ENCODE results near the gene DENND6B.
"Not testable (repeated sequence)": the region's sequence is repeated elsewhere in the genome, so short reads cannot be mapped to it uniquely, and the experiment has no call there.

Gene DENND6B

DNA sequence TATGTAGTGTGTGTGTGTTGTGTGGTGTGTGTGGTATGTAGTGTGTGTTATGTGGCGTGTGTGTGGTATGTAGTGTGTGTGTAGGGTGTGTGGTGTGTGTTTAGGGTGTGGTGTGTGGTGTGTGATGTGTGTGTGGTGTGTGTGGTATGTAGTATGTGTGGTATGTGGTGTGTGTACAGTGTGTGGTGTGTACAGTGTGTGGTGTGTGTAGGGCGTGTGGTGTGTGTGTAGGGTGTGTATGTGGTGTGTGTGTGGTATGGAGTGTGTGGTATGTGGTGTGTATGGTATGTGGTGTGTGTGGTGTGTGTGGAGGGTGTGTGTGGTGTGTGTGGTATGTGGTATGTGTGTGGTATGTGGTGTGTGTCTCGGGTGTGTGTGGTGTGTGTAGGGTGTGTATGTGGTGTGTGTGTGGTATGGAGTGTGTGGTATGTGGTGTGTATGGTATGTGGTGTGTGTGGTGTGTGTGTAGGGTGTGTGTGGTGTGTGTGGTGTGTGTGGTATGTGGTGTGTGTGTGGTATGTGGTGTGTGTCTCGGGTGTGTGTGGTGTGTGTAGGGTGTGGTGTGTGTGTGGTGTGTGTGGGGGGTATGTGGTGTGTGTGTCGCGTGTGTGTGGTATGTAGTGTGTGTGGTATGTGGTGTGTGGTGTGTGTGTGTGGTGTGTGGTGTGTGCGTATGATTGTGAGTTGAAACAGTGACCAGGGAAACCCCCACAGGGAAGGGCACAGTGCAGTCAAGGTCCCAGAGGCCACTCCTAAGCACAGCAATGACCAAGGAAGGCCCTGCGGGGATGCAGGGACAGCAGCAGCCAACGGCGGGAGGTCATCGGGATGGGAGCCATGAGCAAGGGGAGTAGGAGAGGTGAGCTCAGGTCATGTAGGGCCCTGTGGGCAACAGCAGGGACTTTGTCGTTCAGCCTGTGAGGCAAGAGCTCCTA is 13.4 kb upstream of the DENND6B start:
- no peak for DNase-seq (ENCODE audit: low read depth, low spot score)

DNA sequence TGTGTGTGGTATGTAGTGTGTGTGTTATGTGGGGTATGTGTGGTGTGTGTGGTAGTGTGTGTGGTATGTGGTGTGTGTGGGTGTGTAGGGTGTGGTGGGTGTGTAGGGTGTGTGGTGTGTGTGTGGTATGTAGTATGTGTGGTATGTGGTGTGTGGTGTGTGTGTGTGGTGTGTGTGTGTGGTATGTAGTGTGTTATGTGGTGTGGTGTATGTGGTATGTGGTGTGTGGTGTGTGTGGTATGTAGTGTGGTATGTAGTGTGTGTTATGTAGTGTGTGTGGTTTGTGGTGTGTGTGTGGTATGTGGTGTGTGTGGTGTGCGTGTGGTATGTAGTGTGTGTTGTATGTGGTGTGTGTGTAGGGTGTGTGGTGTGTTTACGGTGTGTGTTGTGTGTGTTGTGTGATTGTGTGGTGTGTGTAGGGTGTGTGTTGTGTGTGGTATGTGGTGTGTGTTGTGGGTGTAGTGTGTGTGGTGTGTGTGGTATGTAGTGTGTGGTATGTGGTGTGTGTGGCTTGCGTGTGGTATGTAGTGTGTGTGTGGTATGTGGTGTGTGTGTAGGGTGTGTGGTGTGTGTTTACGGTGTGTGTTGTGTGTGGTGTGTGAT is 12.1 kb upstream of the DENND6B start:
- no peak for DNase-seq (ENCODE audit: low read depth, low spot score)

DNA sequence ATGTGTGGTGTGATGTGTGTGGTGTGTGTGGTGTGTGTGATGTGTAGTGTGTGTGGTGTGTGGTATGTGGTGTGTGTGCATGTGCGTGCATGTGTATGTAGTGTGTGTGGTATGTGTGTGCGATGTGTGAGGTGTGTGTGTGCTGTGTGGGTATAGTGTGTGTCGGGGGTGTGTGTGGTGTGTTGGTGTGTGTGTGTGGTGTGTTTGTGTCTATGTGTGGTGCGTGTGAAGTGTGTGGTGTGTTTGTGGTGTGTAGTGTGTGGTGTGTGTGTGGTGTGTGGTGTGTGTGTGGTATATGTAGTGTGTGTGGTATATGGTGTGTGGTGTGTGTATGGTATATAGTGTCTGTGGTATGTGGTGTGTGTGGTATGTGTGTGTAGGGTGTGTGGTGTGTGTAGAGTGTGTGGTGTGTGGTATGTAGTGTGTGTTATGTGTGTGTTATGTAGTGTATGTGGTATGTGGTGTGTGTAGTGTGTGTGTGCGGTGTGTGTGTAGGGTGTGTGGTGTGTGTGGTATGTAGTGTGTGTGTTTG is 11.3 kb upstream of the DENND6B start:
- no peak for DNase-seq (ENCODE audit: low read depth, low spot score)

DNA sequence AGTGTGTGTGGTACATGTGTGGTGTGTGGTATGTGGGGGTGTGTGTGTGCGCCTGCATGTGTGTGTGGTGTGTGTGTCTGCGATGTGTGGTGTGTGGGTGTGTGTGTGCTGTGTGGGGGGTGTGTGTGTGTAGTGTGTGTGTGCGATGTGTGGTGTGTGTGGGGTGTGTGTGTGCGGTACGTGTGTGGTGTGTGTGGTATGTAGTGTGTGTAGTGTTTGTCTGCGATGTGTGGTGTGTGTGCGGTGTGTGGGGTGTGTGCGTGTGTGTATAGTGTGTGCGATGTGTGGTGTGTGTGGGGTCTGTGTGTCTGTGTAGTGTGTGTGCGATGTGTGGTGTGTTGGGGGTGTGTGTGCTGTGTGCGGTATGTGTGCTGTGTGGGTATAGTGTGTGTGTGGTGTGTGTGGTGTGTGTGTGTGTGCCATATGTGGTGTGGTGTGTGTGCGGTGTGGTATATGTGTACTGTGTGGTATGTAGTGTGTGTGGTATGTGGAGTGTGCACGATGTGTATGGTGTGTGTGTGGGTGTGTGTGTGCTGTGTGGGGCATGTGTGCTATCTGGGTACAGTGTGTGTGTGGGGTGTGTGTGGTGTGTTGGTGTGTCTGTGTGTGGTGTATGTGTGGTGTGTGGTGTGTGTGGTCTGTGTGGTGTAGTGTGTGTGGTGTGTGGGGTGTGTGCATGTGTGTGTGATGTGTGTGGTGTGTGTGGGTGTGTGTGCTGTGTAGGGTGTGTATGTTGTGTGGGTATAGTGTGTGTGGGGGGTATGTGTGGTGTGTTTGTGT is 10.6 kb upstream of the DENND6B start:
- DNase-seq (ENCODE audit: low read depth, low spot score) = no peak

DNA sequence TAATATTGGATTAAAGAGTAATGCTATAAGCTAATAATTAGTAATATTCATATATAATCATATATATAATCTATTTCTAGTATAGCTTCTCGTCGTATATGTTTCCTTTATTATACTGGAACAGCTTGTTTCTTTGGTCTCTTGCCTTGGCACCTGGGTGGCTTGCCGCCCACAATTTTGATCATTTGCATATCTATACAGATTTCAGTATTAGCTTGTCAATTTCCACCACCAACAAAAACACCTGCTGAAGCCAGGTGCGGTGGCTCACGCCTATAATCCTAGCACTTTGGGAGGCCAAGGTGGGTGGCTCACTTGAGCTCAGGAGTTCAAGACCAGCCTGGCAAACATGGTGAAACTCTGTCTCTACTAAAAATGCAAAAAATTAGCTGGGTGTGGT is 7.6 kb upstream of the DENND6B start:
- not testable (repeated sequence) for DNase-seq (ENCODE audit: low read depth, low spot score)

DNA sequence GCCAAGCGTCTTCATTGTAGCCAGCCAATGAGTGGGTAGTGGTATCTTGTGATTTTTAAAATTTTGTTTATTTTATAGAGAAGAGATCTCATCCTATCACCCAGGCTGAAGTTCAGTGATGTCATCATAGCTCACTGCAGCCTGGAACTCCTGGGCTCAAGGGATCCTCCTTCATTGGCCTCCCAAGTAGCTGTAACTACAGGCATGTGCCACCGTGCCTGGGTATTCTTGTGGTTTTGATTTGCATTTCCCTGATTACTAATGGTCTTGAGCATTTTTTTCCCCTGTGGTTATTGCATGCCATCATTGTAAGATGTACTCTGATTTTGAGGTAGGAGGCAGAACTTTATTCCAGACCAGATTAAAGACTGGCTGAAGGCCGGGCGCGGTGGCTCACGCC is 2.4 kb upstream of the DENND6B start:
- DNase-seq (ENCODE audit: low read depth, low spot score) = no peak

DNA sequence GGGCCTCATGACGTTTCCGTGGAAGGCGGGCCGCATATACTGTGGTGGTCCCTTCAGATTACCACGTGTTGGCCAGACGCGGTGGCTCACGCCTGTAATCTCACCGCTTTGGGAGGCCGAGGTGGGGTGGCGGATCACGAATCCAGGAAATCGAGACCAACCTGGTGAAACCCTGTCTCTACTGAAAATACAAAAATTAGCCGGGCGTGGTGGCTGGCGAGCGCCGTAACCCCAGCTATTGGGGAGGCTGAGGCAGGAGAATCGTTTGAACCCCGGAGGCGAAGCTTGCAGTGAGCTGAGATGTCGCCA is 853 bp upstream of the DENND6B start:
- no peak for DNase-seq (ENCODE audit: low read depth, low spot score)

DNA sequence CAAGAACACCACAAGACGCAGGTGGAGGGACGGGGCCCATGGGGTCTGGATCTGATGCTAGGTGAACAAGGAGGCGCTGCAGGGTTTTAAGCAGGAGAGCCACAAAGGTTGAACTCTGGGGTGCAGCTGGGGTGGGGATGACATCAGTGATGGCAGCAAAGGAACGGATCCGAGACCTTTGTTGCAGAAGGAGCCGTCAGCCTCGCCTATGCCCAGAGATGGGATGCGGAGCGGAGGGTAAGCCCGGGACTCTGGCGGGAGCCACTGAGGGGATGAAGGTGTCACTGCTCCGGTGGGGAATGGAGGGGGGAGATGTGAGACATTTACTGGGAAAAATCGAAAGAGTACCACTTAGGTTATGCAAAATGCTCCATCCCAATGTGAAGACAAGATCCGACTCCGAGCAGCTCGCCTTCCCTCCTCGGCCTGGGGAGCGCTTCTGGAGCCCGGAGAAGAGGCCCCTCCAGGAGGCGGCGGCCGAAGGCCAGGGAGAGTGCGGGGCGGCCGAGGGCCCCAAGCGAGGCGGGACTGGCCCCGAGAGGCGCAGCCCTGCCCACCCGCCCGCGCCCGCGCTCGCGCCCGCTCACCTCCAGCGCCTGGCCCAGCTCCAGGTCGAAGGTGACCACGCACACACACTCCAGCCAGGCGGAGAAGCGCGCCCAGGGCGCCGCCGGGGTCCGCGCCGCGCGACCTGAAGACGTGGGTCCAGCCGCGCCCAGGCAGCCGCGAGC is 422 bp downstream of the DENND6B start:
- no peak for DNase-seq (ENCODE audit: low read depth, low spot score)

DNA sequence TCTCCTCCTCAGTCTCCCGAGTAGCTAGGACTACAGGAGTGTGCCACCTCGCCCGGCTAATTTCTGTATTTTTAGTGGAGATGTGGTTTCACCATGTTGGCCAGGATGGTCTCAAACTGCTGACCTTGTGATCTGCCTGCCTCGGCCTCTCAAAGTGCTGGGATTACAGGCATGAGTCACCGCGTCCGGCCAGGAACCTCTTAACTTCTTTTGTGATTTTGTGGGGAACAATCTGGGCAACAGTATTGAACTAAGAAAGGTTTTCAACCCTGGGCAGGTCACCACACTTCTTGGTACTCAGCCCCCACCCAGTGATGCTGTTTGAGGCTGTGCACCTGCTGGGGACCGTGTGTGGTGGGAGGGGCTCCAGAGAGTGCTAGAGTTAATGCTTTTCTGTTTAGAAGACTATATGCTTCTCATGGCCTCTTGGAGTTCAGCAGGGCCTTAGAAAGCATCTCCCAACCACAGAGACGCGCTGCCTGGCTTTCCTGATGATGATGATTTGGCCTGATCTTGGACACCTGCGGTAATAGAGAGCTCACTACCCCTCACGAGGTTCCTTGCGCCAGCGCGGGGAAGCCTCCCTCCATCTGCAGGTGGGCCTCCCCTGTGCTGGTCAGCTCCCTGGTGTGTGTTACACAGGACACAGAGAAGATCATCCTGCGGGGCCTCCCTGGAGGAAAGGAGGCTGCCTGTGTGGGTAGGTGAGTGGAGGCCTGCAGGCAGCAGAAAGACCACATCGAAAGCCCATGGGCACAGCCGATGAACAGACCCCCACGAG is 1.2 kb downstream of the DENND6B start:
- no peak for DNase-seq (ENCODE audit: low read depth, low spot score)

DNA sequence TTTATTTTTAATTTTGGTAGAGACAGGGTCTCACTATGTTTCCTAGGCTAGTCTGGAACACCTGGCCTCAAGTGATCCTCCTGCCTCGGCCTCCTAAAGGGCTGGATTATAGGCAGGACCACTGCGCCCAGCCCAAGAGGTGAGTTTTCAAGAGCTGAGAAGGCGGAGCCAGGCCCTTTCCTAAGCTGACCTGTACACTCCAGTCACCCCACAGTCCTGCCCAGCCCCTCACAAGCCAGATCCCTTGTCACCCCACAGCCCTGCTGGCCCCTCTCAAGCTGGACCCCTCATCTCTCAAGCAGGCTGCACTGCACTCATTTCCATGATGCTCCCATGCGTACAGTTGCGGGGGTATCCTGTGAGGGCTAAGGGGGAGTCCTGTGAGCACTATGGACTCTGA is 2.9 kb downstream of the DENND6B start:
- DNase-seq (ENCODE audit: low read depth, low spot score) = no peak

DNA sequence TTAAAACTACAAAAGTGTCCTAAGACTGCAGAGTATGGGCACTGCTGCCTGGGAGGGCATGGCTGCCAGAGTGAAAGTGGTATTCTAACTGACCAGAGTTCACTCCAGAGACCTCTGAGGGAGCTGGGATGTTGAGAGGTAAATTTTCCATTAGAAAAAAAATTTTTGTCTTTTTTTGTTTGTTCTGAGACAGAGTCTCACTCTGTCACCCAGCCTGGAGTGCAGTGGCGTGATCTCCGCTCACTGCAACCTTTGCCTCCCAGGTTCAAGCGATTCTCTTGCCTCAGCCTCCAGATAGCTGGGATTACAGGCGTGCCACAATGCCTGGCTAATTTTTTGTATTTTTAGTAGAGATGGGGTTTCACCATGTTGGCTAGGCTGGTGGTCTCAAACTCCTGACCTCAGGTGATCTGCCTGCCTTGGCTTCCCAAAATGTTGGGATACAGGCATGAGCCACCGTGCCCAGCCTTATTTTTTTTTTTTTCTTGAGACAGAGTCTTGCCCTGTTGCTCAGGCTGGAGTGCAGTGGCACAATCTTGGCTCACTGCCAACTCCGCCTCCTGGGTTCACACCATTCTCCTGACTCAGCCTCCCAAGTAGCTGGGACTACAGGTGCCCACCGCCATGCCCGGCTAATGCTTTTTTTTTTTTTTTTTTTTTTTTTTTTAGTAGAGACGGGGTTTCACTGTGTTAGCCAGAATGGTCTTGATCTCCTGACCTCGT is 4.3 kb downstream of the DENND6B start:
- DNase-seq (ENCODE audit: low read depth, low spot score) = not testable (repeated sequence)

DNA sequence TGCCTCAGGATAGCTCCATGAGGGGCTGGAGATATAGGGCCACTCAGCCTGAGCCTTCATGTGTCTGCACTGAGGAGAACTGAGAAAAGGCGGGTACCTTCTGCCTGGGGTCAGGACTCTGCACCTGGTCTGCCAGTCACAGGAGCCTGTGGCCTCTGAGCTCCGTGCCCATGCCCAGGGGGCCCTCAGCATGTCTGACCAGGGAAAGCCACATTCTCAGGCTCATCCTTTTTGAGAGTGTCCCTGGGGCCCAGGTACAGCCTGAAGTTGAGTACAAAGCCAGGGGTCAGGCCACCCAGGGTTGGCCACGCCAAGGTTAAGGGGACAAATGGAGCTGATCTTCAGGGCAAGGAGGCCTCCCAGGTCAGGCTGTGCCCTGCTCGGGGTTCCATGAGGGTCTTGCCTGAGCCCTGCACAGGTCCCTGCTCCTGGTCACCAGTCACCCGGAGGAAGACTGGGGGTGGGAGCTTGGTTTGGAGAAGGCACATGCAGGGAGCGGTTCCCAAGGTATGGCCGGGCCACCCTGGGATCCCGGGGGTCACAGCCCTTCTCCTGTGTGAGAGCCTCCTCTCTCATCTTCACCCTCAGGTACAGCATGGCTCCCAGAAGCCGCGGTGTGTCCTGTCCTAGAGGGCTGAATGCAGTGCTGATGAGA is 6.0 kb downstream of the DENND6B start:
- no peak for DNase-seq (ENCODE audit: low read depth, low spot score)

DNA sequence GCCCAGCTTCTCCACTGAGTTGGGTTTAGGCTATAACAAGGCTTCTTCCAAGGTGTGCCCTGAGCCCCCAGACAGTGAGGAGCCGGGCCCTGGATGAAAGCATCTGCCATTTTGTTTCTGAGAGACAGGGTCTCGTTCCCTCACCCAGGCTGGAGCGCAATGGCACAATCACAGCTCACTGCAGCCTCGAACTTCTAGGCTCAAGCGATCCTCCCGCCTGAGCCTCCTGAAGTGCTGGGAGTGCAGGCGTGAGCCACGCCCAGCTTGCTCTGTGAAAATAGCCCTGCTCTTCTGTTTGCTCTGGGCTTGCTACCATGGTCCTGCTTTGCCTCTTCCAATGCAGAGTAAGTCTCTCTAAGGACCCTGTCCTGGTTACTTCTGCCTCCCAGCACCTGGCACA is 6.7 kb downstream of the DENND6B start:
- DNase-seq (ENCODE audit: low read depth, low spot score) = no peak

DNA sequence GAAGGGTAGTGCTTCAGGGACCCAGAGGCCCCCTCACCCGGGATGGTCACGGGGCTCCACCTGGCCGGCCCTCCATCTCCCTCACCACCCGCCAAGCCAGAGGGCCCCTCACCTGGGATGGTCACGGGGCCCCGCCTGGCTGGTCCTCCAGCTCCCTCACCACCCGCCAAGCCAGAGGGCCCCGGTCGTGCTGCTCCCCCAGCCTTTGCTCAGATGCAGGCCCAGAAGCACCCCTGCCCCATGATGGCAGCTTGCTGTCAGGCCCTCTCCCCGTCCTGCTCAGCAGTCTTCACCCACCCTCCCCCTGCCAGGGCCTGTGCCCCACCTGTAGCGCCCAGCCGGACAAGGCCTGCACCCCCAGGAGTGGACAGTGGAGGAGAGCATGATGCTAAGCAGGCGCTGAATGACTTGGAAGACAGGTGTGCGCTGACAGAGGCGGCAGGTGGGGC is 7.3 kb downstream of the DENND6B start:
- no peak for DNase-seq (ENCODE audit: low read depth, low spot score)

DNA sequence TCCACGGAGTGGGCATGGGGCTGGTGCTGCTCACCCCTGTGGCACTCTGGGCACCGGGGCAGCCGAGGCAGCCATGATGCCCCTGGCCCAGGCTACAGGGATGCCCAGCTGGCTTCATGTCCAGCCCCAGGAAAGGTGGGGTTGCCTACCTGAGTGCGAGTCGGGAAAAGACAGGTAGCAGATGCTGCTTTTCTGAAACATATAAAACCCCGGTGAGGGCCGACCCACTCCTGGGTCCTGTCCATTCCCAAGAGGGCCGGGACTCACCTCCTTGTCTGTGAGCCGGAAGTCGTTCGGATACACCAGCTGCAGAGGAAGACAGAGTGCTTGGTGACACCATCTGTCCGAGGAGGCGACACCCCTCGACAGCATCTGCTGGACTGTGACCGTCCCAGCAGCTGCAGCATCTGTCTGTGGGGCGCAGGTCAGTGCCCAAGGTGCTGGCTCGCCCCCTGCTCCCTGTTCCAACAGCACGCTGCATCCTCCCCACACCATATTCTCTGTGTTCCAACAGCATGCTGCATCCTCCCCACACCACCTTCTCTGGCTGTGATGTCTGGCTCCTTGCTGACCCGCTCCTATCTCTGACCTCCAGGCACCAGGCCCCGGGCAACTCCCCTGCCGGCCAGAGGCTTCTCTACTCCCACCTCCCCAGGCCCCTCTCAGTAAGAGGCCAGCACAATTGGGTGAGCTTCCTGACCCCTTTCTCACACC is 8.0 kb downstream of the DENND6B start:
- no peak for DNase-seq (ENCODE audit: low read depth, low spot score)

DNA sequence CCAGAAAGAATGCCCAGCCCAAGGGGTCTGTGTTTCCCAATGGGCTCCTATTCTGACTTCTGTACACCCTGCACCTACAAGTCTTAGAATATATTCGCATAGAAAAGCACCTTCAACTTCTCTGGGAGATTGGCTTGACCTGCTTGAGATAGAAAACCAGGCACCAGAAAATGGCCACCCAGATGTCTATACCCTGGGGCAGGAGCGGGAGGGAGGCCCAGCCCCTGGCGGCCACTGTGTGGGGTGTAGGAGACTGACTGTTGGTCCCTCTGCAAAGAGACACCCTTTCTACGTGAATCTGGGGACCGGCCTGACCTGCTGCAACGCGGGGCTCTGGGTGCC is 8.5 kb downstream of the DENND6B start:
- DNase-seq (ENCODE audit: low read depth, low spot score) = no peak

DNA sequence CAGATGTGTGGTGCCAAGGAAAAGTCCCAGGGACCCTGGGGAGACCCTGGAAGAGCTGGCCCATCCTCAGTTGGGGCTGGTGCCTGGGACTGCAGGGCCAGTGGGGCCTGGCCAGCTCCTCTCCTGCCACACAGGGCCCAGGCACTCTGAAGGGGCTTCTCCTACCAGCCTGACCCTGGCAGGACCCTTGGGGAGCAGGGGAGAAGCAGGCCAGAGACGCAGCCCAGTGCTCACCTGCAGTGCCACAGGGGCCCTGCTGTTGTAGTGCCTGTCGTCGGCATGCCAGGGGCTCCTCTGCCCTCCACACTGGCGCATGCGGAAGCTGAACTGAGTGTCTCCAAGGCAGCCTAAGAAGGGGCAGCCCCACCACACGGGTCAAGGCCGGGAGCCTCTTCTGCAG is 9.1 kb downstream of the DENND6B start:
- no peak for DNase-seq (ENCODE audit: low read depth, low spot score)

DNA sequence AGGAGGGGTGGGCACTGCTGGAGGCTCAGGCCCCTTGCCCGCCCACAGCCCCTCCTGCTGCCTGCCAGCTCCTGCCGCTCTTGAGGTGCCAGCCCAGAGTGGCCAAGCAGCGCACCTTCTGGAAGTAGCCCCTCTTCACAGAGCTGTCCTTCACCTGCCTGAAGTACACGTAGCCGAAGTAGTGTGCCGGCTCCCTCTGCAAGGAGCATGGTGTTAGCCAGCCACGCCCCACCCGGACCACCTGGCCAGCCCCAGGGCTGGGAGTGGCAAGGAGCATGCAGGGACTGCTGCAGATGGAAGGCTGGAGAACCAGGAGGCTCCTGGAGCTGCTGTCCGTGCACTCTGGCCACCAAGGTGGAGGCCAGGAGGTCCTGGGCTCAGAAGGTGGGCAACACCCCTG is 9.6 kb downstream of the DENND6B start:
- no peak for DNase-seq (ENCODE audit: low read depth, low spot score)

Measured in brain pericyte (primary cell).